Effector memory CD8-positive, alpha-beta T cell (primary cell): ENCODE measurements around the gene DSN1.

Source experiments
- ATAC-seq: fragments of 150-1000 bp; cut with Tn5 transposase; replicated peaks from 2 replicates; pipeline ENCODE4 v1.10.0; 2021; ENCODE audit warnings: mild to moderate bottlenecking, moderate library complexity
- DNase-seq, 3 experiments: peaks; one replicate each; pipeline ENCODE4 v3.0.0; 2021
- H3K27ac Mint-ChIP-seq, 2 donors: one replicate each; pipeline ENCODE4 v1.8.0; 2022; ENCODE audit warnings: mild to moderate bottlenecking in 2 of 2, mixed read lengths in 2 of 2, moderate library complexity in 2 of 2
- H3K27me3 Mint-ChIP-seq, 2 donors: one replicate each; pipeline ENCODE4 v1.8.0; 2022; ENCODE audit warnings: mixed read lengths in 2 of 2
- H3K36me3 Mint-ChIP-seq: one replicate; pipeline ENCODE4 v1.8.0; 2022; ENCODE audit warnings: mild to moderate bottlenecking, moderate library complexity, mixed read lengths; ENCODE audit not compliant: insufficient read depth
- H3K4me1 Mint-ChIP-seq, 2 donors: one replicate each; pipeline ENCODE4 v1.8.0; 2022; ENCODE audit warnings: low read depth in 2 of 2, mixed read lengths in 2 of 2
- H3K4me3 Mint-ChIP-seq, 2 donors: one replicate each; pipeline ENCODE4 v1.8.0; 2022; ENCODE audit warnings: mild to moderate bottlenecking in 2 of 2, mixed read lengths in 2 of 2, moderate library complexity in 2 of 2
- H3K9me3 Mint-ChIP-seq, 2 donors: one replicate each; pipeline ENCODE4 v1.8.0; 2022; ENCODE audit warnings: mixed read lengths in 2 of 2

The DSN1 gene

GRCh38 chr20:36760647-36761046, 12.9 kb downstream of the DSN1 start:
- Mint-ChIP-seq H3K27ac (no peak overlapping the region), H3K4me3 (no peak overlapping the region), H3K27me3 (no peaks in the 10 kb centered on the region), H3K4me1 (peaks cover 3 to 4% of the 10 kb centered on the region in 2 donors), H3K9me3 (no peaks in the 10 kb centered on the region), H3K36me3 (peaks cover 3% of the 10 kb centered on the region)
- DNase-seq (no peak), ATAC-seq (no peak)

- no peaks in the 10 kb centered on the region for H3K9me3 Mint-ChIP-seq
- DNase-seq (no peak), ATAC-seq (no peak)
- peaks cover 3 to 4% of the 10 kb centered on the region in 2 donors for H3K4me1 Mint-ChIP-seq
- peaks cover 9% of the 10 kb centered on the region for H3K36me3 Mint-ChIP-seq
- H3K4me3 Mint-ChIP-seq = no peak overlapping the region
- H3K27me3 Mint-ChIP-seq = no peaks in the 10 kb centered on the region
- peak overlapping the region in 1 of 2 donors; percentile 61 for H3K27ac Mint-ChIP-seq
Measured at GRCh38 chr20:36758276-36758675, 15.3 kb downstream of the DSN1 start.

- Mint-ChIP-seq H3K36me3 (peaks cover 24% of the 10 kb centered on the region), H3K27ac (no peak overlapping the region), H3K4me3 (no peak overlapping the region), H3K9me3 (no peaks in the 10 kb centered on the region), H3K27me3 (no peaks in the 10 kb centered on the region), H3K4me1 (peaks cover 3 to 4% of the 10 kb centered on the region in 2 donors)
- DNase-seq (no peak), ATAC-seq (no peak)
Measured at GRCh38 chr20:36756496-36756895, 17.1 kb downstream of the DSN1 start.

GRCh38 chr20:36754656-36755222, 18.8 kb downstream of the DSN1 start:
- Mint-ChIP-seq H3K36me3 (peaks cover 27% of the 10 kb centered on the region), H3K27me3 (no peaks in the 10 kb centered on the region), H3K4me1 (peaks cover 3 to 4% of the 10 kb centered on the region in 2 donors), H3K4me3 (no peak overlapping the region), H3K9me3 (no peaks in the 10 kb centered on the region), H3K27ac (no peak overlapping the region)
- DNase-seq (peak; percentile 35 to 55 (median 36)), ATAC-seq (peak; percentile 74)

- H3K27me3 Mint-ChIP-seq = no peaks in the 10 kb centered on the region
- H3K9me3 Mint-ChIP-seq = no peaks in the 10 kb centered on the region
- peaks cover 1 to 2% of the 10 kb centered on the region in 2 donors for H3K4me1 Mint-ChIP-seq
- no peak for ATAC-seq
- no peak overlapping the region for H3K27ac Mint-ChIP-seq
- no peak overlapping the region for H3K4me3 Mint-ChIP-seq
- no peak for DNase-seq
- H3K36me3 Mint-ChIP-seq = peaks cover 27% of the 10 kb centered on the region
Measured at GRCh38 chr20:36752582-36752981, 21.0 kb downstream of the DSN1 start.

GRCh38 chr20:36745927-36746659, 27.5 kb downstream of the DSN1 start, which contains the start of gene NDRG3:
TSS of gene NDRG3 (minus strand) at chr20:36746090. CDS start at chr20:36721735, 24,355 bp downstream.
- peak; percentile 86 to 90 (median 88) for DNase-seq
- Mint-ChIP-seq H3K36me3 (peaks cover 5% of the 10 kb centered on the region), H3K27me3 (no peaks in the 10 kb centered on the region)

GRCh38 chr20:36745234-36745926, 28.2 kb downstream of the DSN1 start:
- H3K9me3 Mint-ChIP-seq = no peaks in the 10 kb centered on the region
- H3K27me3 Mint-ChIP-seq = no peaks in the 10 kb centered on the region
- H3K36me3 Mint-ChIP-seq = peaks cover 5% of the 10 kb centered on the region
- ATAC-seq (peak; percentile 32), DNase-seq (peak in 1 of 3 experiments; percentile 26)
- peak overlapping the region; percentile 88 to 91 for H3K4me3 Mint-ChIP-seq
- peaks cover 20 to 29% of the 10 kb centered on the region in 2 donors for H3K4me1 Mint-ChIP-seq
- H3K27ac Mint-ChIP-seq = peak overlapping the region; percentile 65 to 83

More at GRCh38 chr20:36745927-36746659, 27.5 kb downstream of the DSN1 start, which contains the start of gene NDRG3:
- peak within 1 kb of the TSS; percentile 74 to 90 for H3K27ac Mint-ChIP-seq
- ATAC-seq = peak; percentile 96
- peaks cover 20 to 26% of the 10 kb centered on the region in 2 donors for H3K4me1 Mint-ChIP-seq
- H3K9me3 Mint-ChIP-seq = no peaks in the 10 kb centered on the region
- H3K4me3 Mint-ChIP-seq = peak within 1 kb of the TSS; percentile 88 to 91

- H3K4me1 Mint-ChIP-seq = peaks cover 20 to 29% of the 10 kb centered on the region in 2 donors
- no peak for ATAC-seq
- no peaks in the 10 kb centered on the region for H3K9me3 Mint-ChIP-seq
- no peak for DNase-seq
- peak overlapping the region; percentile 88 to 91 for H3K4me3 Mint-ChIP-seq
- peak overlapping the region in 1 of 2 donors; percentile 83 for H3K27ac Mint-ChIP-seq
- H3K36me3 Mint-ChIP-seq = peaks cover 5% of the 10 kb centered on the region
- H3K27me3 Mint-ChIP-seq = no peaks in the 10 kb centered on the region
Measured at GRCh38 chr20:36744764-36745191, 28.8 kb downstream of the DSN1 start.

- Mint-ChIP-seq H3K9me3 (no peaks in the 10 kb centered on the region), H3K4me3 (peak overlapping the region; percentile 57 to 88), H3K27ac (peak overlapping the region in 1 of 2 donors; percentile 83), H3K27me3 (no peaks in the 10 kb centered on the region), H3K36me3 (peaks cover 5% of the 10 kb centered on the region), H3K4me1 (peaks cover 20 to 29% of the 10 kb centered on the region in 2 donors)
- no peak for ATAC-seq
- DNase-seq = no peak
Measured at GRCh38 chr20:36744243-36744642, 29.3 kb downstream of the DSN1 start.

- H3K4me3 Mint-ChIP-seq = no peak overlapping the region
- ATAC-seq (no peak), DNase-seq (no peak)
- peaks cover 20 to 29% of the 10 kb centered on the region in 2 donors for H3K4me1 Mint-ChIP-seq
- H3K27ac Mint-ChIP-seq = no peak overlapping the region
- peaks cover 5% of the 10 kb centered on the region for H3K36me3 Mint-ChIP-seq
- no peaks in the 10 kb centered on the region for H3K9me3 Mint-ChIP-seq
- H3K27me3 Mint-ChIP-seq = no peaks in the 10 kb centered on the region
Measured at GRCh38 chr20:36742558-36742957, 31.0 kb downstream of the DSN1 start.

GRCh38 chr20:36741072-36741471, 32.5 kb downstream of the DSN1 start:
- H3K27ac Mint-ChIP-seq = no peak overlapping the region
- H3K36me3 Mint-ChIP-seq = peaks cover 5% of the 10 kb centered on the region
- DNase-seq (no peak), ATAC-seq (no peak)
- no peaks in the 10 kb centered on the region for H3K9me3 Mint-ChIP-seq
- H3K4me3 Mint-ChIP-seq = no peak overlapping the region
- H3K4me1 Mint-ChIP-seq = peaks cover 16 to 23% of the 10 kb centered on the region in 2 donors
- H3K27me3 Mint-ChIP-seq = no peaks in the 10 kb centered on the region

GRCh38 chr20:36737183-36737499, 36.4 kb downstream of the DSN1 start:
- no peak overlapping the region for H3K27ac Mint-ChIP-seq
- no peaks in the 10 kb centered on the region for H3K27me3 Mint-ChIP-seq
- H3K4me3 Mint-ChIP-seq = no peak overlapping the region

GRCh38 chr20:36736451-36737182, 36.9 kb downstream of the DSN1 start:
- no peak for DNase-seq
- Mint-ChIP-seq H3K27me3 (no peaks in the 10 kb centered on the region), H3K27ac (no peak overlapping the region), H3K36me3 (peaks cover 5% of the 10 kb centered on the region), H3K4me3 (no peak overlapping the region), H3K9me3 (no peaks in the 10 kb centered on the region), H3K4me1 (peaks cover 15 to 22% of the 10 kb centered on the region in 2 donors)
- ATAC-seq = no peak

More at GRCh38 chr20:36737183-36737499, 36.4 kb downstream of the DSN1 start:
- peaks cover 5% of the 10 kb centered on the region for H3K36me3 Mint-ChIP-seq
- DNase-seq (no peak), ATAC-seq (no peak)
- no peaks in the 10 kb centered on the region for H3K9me3 Mint-ChIP-seq
- peaks cover 20 to 27% of the 10 kb centered on the region in 2 donors for H3K4me1 Mint-ChIP-seq
